Peyer's patch (tissue), 4 donors: Measurements from ENCODE around the gene C3orf80.

Source experiments
- POLR2A ChIP-seq, 2 donors: fragments of 450-650 bp; IDR thresholded peaks; one replicate each; pipeline ENCODE4 v1.5.1; 2017; ENCODE audit warnings: antibody characterized with exemption in 2 of 2, mild to moderate bottlenecking in 2 of 2, moderate library complexity in 2 of 2
- TF ChIP-seq, protein P1 (sequence below), 6 experiments: fragments of 450-650 bp in 4 of 6; fragments of 200-600 bp in 2 of 6; sonication (generic) in 1 of 6; IDR thresholded peaks; one replicate each; pipeline ENCODE4 v1.5.1; 2017 to 2019; ENCODE audit warnings: antibody characterized with exemption in 6 of 6, mild to moderate bottlenecking in 3 of 6, moderate library complexity in 1 of 6

GRCh38 chr3:160245261-160245800 is 20.1 kb downstream of the C3orf80 start:
- TF ChIP-seq, protein P1, sequence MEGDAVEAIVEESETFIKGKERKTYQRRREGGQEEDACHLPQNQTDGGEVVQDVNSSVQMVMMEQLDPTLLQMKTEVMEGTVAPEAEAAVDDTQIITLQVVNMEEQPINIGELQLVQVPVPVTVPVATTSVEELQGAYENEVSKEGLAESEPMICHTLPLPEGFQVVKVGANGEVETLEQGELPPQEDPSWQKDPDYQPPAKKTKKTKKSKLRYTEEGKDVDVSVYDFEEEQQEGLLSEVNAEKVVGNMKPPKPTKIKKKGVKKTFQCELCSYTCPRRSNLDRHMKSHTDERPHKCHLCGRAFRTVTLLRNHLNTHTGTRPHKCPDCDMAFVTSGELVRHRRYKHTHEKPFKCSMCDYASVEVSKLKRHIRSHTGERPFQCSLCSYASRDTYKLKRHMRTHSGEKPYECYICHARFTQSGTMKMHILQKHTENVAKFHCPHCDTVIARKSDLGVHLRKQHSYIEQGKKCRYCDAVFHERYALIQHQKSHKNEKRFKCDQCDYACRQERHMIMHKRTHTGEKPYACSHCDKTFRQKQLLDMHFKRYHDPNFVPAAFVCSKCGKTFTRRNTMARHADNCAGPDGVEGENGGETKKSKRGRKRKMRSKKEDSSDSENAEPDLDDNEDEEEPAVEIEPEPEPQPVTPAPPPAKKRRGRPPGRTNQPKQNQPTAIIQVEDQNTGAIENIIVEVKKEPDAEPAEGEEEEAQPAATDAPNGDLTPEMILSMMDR (IDR thresholded peaks at IDR 0.05): no peak
- no peak for TF ChIP-seq POLR2A (IDR thresholded peaks at IDR 0.05)
